SH-SY5Y (cell line): ENCODE results near the gene ADRA2B.

Experiments
- GATA2 ChIP-seq: IDR thresholded peaks from 2 replicates; pipeline ENCODE4 v1.6.1; 2011; ENCODE audit warnings: mild to moderate bottlenecking, low read depth, low read length
- GATA3 ChIP-seq: IDR thresholded peaks from 2 replicates; pipeline ENCODE4 v1.6.1; 2011; ENCODE audit warnings: low read depth, mild to moderate bottlenecking, low read length, moderate library complexity

The ADRA2B gene

DNA sequence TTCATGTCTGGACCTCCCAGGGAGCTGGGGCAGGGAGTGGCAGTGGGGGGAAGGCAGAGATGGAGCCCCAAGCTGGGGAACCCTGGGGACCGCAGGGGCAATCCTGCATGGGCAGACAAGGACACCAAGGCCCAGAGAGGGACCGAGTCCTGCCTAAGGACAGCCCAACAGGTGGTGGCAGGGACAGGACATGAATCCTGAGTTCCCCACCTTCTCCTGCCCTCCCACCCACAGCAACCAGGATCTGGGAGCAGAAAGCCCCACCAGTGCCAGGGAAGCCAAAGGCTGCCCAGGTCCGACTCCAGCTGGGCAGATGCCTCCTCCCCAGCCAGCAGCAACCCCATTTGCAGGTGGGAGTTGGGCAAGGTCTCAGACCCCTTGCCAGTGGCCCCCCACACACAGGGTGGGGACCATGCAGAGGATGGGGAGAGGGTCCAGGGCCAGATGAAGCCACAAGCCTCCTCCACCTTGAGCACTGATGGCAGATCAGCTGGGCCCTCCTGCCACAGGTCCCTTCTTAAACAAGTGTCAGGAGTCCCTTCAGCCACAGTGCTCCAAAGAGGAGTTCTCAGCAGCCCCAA, 6.3 kb downstream of the ADRA2B start:
- TF ChIP-seq GATA3 (no peak), GATA2 (no peak)

DNA sequence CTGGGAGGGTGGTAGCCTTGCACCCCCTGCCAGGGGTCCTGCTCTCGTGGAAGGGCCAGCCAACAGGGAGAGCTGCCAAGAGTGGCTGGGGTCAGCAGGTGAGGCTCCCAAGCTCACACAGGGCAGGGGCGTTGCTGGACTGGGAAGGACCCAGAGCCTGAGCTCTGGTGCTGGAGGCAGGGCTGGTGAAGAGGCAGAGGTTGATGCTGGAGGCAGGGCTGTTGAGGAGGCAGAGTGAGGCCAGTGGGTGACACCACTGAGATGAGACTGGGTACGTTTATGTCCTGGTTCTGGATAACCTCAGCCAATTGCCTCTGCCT, 7.0 kb downstream of the ADRA2B start:
- no peak for TF ChIP-seq GATA2
- no peak for TF ChIP-seq GATA3

DNA sequence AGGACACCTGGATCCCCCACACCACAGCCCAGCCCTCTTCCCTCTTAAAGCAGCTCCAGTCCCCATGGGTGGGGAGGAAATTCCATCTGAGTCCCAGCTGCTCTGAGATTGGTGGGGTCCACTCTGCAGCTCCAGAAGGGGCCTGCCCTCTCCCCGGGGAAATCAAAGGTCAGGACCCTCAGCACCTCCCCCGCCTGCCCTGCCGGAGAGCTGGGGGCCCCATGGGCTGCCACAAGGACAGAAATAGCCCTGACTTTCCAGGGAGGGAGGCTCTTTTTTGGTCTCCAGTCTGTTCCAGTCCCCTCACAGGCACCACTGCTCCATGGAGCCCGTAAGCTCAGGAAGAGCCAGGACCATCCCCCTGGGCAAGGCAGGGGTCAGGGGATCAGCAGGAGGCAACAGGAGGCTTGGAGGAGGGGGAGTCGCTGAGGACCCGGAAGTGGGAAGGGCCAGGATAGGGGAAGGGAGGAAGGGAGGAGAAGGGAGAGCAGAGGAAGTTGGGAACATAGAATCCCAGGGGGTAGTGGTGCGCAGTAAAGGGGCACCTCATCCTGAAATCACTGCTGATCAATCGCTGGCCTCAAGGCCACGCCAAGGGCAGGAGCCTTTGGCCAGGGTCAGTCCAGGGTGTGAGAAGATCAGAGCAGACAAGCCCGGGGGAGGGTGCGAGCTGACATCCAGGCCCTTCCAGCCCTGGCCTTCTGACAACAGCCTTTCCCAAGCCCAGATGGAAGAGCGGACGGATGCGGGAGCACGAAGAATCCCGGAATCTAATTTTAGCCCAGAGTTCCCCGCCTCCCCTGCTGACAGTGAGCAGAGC, 7.6 kb downstream of the ADRA2B start:
- TF ChIP-seq GATA2 (no peak), GATA3 (no peak)

DNA sequence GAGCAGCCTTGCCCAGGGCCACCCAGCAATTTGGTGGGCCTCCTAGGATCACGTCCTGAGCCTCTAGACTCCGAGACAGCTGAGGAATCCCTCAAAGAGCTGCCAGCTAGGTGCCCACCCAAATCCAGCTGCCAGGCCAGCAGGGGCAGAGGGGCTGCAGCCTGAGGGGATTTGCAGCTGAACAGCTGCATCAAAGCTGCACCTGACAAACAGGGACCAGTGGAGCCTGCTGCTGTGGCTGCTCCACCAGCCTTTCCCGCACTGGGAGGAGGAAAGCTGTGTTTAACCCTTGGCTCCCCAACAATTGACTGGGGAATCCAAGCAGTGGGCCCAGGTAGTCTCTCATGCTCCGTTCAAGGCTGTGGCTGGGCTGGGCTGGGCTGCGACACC, 8.2 kb downstream of the ADRA2B start:
- TF ChIP-seq GATA2 (no peak), GATA3 (no peak)

DNA sequence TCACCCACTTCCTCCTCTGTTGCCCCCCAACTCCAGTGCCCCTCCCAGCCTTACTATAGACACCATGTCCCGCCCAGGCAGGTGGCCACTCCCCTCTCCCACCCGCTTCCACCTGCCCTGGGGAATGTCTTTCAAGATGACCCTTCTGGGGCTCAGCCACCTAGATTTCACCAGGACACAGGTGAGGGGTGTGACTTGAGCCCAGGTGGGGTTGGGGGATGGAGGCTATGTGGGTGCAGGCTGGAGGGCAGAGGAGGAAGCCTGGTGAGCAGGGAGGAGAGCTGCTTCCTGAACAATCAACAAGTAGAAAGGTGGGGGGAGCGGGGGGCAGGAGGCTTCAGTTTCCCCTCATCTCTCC, 8.7 kb downstream of the ADRA2B start:
- no peak for TF ChIP-seq GATA2
- TF ChIP-seq GATA3 = no peak

DNA sequence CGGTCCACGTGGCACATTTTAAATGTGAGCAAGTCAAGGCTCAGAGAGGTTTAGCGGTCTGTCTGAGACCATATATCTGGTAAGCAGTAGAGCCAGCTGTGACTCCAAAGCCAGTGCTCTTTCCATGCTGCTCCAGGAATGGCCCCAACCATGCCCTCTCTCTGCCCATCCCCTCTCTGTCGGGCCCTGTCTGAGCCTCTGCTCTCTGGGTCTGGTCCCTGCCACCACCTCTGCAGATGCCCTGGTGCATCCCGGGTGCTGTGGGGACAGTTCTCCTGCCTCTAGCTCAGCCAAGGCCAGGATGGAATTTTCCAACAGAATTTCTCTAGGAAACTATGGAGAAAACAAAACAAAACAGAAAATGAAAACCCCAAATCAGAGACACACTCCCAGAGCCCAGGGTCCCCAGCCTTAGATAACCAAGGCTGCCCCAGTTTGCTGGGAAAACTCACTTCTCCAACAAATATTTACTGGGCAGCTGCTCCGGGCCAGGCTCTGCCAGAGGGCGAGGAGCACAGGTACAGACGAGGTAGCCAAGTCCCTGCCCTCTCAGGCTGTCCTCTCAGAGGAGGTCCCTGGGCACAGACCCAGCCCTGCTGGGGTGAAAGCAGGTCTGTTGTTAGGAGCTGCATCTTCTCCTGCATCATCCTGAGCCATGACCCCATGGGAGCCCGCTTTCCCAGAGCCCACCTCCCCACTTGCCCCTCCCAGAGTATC, 9.2 kb downstream of the ADRA2B start:
- no peak for TF ChIP-seq GATA2
- TF ChIP-seq GATA3 = no peak

DNA sequence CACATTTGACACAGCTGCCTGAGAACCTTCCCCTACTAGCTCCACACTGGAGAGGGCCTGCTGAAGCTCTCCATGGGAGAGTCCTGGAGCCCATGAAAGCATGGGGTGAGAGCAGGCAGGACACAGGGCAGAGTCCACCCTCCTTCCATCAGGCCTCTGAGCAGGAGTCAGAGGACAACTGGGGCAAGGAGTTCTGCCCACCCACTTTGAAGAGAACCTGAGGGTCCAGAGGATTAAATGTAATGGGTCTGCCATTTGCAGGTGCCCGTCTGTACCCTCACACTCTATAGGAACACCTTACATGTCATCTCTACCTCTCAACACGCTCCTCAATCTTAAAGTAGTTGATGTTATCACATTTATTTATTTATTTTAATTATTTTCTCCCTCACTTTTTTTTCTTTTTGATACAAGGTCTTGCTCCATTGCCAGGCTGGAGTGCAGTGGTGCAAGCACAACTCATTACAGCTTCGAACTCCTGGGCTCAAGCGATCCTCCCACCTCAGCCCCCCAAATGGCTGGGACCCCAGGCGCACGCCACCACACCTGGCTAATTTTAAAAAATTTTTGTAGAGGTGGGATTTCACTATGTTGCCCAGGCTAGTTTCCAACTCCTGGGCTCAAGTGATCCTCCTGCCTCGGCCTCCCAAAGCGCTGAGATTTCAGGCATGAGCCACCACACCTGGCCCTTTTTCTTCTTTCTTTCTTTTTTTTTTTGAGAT, 10.2 kb downstream of the ADRA2B start:
- TF ChIP-seq GATA3 (no peak), GATA2 (no peak)

DNA sequence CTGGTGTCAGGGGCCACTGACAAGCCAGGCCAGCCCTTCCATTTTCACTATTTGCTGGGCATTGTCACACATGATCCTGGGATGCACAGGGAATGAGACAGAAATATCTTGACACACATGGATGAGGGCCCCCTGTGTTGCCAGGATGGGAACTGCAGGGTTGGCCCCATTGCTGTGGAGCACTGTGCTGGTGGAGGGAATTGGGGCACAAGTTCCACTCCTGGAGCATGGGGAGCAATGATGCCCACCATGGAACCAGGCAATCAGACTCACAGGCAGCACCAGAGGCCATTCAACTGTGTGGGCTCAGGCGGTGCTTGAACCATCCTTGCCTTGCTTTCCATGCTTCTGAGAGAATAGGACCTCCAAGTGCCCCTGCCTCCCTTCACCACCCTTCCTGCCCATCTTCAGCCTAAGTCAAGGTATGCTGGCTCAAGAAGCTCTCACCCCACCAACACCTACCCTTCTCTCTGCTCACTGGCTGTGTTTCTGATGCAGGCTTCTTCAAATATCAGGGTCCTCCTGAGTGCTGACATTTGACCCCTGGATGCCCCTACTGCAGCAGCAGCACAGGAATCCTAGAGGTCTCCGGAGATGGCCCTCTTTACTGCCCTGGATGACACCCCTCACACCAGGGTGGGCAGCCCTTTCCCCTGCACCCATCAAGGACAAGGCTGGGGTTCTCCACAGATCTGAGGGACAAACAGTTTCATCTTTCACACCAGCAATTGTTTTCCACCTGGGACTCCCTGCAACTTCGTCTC, 11.0 kb downstream of the ADRA2B start:
- no peak for TF ChIP-seq GATA2
- TF ChIP-seq GATA3 = no peak

DNA sequence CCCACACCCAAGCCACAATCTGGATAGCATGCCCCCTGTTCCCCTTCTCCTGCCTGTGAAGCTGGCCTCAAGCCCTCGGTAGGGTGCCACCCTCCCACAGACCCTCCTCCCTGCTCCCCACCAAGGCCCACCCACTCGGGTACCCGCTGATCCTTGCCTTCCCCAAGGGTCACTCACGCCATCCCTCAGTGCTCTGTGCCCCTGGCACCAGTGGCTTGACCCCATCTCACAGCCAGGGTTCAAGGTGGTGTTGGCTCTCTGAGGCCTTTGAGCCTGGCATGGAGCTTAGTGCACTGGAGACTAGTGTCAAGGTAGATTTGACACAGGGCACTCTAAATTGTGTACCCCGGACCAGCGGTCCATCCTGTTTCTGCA, 11.9 kb downstream of the ADRA2B start:
- no peak for TF ChIP-seq GATA3
- no peak for TF ChIP-seq GATA2

DNA sequence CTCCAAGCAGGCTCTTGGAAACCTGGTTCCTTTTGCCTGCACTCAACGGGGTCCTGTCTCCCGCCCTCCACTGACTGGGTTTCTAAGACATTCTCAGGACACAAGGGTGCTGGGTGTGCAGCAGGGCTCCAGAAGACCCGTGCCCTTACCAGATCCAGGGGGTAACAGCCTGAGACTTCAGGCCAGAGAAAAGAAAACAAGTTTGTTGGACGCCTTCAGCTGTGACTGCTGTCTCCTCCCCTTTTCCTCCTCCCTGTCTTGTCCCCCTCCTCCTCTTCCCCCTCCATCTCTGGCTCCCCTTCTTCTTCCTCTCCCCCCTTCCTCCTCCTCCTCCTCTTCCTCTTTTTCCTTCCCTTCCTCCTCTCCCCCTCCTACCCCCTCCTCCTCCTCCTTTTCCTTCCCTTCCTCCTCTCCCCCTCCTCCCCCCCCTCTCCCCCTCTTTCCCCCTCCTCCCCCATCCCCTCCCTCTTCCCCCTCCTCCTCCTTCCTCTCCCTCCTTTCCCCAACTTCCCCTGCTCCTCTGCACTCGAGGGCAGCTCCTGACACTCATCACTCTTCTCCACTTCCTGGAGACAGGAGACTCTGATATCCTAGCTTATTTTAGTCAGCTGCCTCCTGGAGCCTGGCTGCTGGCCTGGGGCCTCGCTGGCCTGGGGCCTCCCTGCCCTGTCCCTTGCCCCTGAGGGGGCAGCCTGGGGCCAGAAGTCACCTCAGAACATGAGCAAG, 12.4 kb downstream of the ADRA2B start:
- TF ChIP-seq GATA2 (no peak), GATA3 (no peak)

DNA sequence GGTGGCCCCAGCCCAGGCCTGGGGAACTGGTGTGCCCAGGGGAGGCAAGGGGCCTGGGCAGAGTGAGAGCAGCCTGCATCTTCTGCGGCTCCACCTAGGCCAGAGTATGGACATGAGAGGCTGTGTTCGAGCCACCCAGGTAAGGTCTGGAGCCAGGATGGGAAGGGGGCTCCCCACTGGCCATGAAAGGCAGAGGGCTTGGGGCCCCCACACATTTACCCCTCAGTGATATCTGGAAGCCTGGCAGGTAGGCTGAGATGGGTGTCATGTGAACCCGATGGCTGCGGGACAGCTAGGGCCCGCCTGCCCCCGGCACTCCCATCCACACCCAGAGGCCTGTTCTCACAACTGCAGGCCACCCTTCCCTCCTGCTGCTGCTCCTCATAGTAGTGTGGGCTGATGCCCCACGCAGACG, 13.2 kb downstream of the ADRA2B start:
- TF ChIP-seq GATA3 (no peak), GATA2 (no peak)

DNA sequence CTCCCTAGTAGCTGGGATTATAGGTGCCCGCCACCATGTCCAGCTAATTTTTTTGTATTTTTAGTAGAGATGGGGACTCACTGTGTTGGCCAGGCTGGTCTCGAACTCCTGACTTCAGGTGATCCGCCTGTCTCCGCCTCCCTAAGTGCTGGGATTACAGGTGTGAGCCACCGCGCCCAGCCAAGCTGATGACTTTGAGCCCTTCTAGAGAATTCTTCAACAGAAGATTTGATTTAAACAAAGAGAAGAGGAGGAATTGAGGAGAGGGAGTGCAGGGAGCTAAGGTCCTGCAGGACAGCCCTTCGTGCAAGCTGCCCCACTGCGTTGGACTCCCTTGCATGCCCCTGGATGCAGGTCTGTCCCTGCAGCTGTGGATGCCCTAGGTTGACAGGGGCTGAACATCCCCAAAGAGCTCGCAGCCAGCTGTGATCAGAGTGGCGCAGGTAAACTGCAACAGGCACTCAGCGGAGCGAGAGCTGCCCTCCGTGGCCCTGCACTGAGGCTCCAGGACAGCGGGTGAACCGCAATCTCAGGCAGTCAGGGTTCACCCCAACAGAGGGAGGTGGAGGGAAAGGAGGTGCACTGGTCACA, 13.7 kb downstream of the ADRA2B start:
- TF ChIP-seq GATA3 (no peak), GATA2 (no peak)

DNA sequence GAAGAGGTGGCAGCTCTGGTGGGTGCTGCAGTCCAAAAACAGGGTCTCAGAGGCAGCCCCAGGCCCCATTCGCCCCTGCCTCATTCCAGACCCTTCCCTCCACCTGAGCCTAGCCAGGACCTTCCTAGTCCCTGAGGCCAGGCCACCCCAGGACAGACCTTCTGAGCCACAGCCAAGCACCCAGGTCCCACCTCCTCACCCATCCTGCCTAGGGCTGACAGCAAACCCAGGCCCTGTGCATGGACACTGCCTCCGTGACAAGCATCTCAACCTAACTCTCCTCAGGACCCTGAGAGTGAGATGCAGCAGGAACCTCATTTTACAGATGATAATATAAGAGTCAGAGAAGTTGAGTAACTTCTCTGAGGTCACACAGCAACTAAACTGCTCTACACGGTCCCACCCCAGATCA, 15.5 kb downstream of the ADRA2B start:
- no peak for TF ChIP-seq GATA3
- TF ChIP-seq GATA2 = no peak
